ENCODE results near the gene PHKG1.
A peak's percentile ranks its signal among the peaks of the same experiment; 100 is the strongest.
"Not testable (repeated sequence)": the region's sequence is repeated elsewhere in the genome, so short reads cannot be mapped to it uniquely, and the experiment has no call there.

The PHKG1 gene

DNA sequence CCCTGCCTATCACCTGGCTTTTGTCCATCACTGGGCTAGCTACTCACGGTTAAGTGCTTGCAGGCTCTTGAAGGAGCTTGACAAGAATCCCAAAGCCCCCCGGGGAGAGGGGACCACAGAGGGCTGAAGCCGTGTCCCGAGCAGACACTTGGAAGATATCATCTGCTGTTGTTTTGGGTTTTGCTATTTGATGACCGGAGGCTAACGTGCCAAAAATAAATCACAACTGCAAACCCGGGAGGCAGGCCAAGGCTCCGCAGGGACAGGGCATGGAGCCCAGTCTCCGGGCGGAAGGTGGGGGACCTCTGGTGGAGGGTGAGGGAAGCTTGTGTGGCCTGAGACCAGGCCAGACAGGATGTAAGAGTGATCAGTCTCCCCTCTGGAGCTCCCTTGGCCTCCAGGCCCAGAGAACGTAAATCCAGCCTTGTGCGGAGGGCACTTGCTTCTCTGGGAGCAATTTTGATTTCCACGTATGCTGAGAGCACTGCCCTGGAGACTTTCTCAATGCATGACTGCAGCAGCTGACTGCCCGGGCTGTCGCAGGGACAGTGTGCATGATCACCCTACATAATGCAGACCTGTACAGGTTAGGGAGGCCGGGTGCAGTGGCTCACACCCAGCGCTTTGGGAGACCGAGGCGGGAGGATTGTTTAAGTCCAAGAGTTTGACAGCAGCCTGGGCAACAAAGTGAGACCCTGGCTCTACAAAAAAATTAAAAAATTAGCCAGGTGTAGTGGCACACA lies at the start of gene PHKG1:
Gene PHKG1 (minus strand): TSS at position 164 of the 743 bp plus-strand sequence. CDS start 4,011 bp downstream, outside the sequence.
- peak; percentile 64 for DNase-seq

DNA sequence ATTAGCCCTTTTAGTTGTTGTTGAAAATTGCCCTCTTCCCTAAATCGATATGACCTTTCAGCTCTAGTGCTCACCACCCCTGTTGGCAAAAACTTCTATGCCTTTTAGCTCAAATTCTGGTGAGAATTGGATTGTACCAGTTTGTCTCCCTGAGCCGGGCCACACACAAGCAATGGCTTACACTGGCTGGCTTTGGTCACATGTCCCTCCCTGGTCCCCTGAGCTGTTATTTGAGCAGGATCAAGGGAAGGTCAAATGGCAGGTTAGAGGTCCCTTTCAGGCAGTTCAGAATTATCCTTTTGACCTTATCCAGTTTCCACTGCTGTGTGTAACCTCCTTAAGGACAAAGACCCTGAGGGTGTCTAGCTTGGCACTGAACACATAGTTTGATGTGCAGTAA lies 38.3 kb upstream of the PHKG1 start:
- DNase-seq, result not testable (repeated sequence)

- DNase-seq, result no peak
These were observed 34.7 kb upstream of the PHKG1 start for GRCh38 chr7:56127241-56127975.

DNA sequence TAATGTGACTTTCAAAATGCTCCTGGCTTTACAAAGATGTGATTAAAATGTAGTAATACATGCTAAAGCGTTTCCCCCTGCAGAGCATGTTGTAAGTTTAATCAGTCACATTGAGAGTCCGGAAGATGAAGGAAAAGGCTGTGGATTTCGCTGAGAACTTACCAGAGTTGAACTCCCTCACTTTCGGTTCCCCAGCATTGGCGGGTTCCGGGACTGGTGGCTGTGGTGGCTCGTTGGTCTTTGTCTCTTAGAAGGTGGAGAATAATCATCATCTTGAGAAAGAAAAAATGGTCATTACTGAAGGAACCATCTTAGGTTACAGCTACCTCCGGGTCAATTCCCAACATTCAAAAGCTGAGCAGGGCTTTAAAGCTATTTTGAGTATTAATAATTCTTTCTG lies 33.1 kb upstream of the PHKG1 start:
- DNase-seq, result no peak

DNA sequence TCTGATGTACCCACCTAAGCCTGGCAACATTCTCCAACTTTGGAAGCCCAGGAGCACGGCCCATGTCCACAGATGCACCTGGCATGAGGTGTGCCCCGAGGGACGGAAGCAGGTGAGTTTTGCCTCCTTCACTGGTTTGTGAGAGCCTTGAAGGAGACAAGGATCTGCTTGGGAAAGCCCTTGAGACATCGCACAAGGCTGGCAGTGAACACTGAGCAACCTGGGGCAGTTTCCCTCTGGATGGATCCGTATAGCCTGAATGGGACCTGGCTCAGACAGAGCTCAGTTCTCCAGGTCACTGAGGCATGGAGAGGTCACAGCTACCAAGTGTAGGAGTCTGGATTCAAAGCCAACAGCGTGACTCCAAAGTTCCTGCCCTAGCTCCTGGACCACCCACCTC lies 32.2 kb upstream of the PHKG1 start:
- no peak for DNase-seq

DNA sequence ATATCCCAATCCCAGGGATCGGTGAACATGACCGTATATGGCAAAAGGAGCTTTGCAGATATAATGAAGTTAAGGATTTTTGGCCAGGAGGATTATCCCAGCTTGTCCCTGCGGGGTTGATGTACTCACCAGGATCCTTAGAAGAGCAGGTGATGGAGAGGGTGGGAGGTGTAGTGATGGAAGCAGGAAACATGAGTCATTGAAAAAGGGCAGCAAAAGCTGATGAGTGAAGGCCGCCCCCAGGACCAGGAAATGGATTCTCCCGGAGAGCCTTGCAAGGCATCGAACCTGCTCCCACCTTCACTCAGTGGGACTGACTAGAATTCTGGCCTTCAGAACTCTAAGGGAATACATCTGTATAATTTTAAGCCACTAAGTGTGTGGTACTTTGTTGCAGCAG lies 28.7 kb upstream of the PHKG1 start:
- DNase-seq, result no peak

GRCh38 chr7:56115852-56116538 lies 23.2 kb upstream of the PHKG1 start, which contains the start of gene NUPR2:
Gene NUPR2, minus strand, starts transcription at chr7:56116417. Its CDS starts 103 bp downstream, at chr7:56116314.
- no peak for DNase-seq

- DNase-seq, result not testable (repeated sequence)
These were observed 19.5 kb upstream of the PHKG1 start for GRCh38 chr7:56112244-56112643.

DNA sequence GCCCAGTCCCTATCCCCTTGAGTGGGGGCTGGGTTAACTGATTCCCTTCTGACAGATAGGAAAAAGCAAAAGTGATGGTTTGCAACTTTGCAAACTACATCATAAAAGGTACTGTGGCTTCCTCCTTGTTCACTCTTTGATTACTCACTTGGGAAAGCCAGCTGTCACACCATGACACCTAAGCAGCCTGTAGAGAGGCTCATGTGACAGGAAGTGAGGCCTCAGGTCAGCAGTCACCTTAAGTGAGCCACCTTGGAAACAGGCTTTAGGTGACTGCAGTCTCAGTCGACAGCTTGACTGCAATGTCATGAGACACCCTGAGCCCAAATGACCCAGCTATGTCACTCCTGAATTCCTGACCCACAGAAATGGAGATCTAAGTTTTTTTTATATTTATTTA lies 17.9 kb upstream of the PHKG1 start:
- no peak for DNase-seq

DNA sequence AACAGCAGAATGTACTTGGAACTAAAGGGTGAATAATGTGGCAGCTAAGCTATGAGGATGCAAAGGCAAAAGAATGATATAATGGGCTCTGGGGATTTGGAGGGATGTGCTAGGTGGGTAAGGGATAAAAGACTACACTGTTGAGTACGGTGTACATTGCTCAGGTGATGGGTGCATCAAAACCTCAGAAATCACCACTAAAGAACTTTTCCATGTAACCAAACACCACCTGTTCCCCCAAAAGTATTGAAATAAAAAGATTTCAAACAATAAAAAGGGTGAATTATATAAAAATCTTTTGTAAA lies 15.2 kb upstream of the PHKG1 start:
- DNase-seq, result no peak

DNA sequence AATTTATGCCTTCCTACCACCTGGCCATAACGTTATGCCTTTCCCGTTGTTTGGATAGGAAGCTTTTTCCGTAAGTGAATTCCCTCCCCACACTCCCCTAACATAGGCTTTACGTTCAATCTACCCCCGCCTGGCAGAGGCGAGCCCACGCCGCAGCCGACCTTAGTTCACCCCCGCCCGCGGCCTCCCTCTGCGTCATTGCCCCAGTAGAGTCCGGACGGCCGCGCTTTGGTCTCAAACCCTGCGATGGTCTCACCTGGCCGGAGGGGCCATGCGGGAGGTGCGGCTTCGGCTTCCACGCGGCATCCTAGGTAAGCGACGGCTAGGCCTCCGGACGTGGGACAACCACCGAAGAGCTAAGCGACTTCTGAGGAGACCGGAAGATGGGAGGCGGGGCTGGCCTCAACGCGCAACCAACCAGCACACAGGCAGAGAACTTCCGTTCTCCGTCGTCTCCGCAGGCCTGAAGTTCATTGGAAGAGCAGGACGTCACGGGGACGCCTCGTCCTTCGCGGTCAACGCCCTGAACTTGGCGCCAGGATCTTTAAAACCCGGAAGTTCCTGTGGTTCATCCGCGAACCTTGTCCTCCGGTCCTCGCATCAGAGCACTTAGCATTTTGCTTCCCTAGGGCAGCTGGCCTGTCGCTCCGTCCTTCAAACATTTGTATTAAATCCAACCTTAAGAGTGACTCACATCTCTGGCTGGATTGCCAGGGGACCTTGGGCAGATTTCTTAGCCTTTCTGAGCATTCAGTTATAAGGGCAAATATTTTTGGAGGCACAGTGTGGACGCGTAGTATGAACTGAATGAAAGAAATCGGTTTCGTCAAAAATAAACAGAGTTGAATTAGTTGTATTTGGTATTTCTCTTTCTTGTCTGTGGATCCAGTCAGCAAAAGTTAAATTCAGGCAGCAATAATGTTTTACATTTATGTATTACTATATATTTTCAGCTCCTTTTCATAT lies 13.6 kb upstream of the PHKG1 start, which contains the start of gene CHCHD2:
Gene CHCHD2 (minus strand): TSS at position 369 of the 966 bp plus-strand sequence. CDS start 63 bp downstream, at position 306.
- DNase-seq, result peak; percentile 98

- DNase-seq, result peak; percentile 5
These were observed 12.8 kb upstream of the PHKG1 start for GRCh38 chr7:56105508-56105907.

GRCh38 chr7:56104138-56104537 lies 11.4 kb upstream of the PHKG1 start:
- not testable (repeated sequence) for DNase-seq

GRCh38 chr7:56099653-56100052 lies 6.9 kb upstream of the PHKG1 start:
- DNase-seq, result no peak

- not testable (repeated sequence) for DNase-seq
These were observed 5.6 kb upstream of the PHKG1 start for GRCh38 chr7:56098187-56099008.

DNA sequence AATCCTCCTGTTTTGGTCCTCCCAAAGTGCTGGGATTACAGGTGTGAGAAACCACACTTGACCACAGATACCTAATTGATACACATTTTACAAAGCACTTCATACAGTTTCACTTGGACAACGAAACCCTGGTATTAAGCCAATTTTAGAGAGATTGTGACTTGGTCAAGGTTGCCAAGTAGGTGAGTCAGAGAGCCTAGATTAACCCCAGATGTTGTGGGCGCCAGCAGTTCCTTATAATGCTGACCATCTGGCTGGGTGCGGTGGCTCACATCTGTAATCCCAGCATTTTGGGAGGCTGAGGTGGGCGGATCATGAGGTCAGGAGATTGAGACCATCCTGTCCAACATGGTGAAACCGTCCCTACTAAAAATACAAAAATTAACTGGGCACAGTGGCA lies 4.9 kb upstream of the PHKG1 start:
- no peak for DNase-seq

DNA sequence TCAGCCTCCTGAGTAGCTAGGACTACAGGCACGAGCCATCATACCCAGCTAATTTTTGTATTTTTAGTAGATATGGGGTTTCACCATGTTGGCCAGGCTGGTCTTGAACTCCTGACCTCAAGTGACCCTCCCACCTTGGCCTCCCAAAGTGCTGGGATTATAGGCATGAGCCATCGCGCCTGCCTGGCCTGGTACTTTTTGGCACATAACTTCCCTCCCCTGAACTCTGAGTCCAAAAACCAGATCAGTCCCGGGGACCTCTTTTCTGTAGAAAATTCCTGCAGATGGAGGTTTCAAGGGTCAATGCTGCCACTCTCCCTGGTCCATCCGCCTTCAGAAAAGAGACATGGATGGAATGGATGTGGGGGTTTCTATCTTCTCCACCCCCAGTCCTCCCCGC lies 364 bp downstream of the PHKG1 start:
- DNase-seq, result not testable (repeated sequence)

DNA sequence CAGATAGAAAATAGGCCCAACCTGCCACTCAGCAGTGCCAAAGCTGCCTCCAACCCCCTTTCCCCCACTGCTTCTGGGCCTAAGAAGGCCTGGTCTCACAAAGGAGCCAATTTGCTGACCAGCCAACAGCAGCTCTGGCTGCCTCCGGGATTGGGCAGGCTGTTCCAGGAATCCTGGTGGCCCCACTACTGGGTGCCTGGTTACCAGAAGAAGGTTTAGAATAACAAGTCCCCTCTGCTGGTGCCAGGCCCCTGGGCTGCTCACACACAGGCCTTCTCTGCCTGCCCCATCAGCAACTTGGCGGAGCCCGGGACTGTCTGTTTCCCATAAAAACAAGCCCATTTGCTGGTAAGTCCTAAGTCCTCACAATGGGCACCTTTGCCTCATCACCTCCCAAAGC lies 1.2 kb downstream of the PHKG1 start:
- no peak for DNase-seq

- no peak for DNase-seq
These were observed 5.3 kb downstream of the PHKG1 start for GRCh38 chr7:56087445-56087844.

DNA sequence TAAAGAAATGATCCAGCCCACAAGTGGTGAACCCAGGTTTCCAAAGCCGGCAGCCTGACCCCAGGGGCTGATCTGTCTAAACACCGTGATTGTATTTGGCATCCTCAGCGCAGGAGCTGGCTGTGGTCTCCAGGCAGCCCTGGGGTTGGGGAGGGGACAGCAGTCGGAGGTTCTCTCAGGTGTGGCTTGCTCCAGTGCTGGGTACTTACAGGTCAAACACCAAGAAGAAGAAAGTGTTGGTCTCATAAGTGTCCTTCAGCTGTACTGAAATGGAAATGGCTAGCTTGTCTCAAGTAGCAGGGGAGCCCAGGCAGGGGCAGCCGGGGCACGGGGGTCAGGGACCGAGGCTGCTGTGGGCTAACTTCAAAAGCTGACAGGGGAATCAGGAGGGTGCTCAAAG lies 6.0 kb downstream of the PHKG1 start:
- no peak for DNase-seq

DNA sequence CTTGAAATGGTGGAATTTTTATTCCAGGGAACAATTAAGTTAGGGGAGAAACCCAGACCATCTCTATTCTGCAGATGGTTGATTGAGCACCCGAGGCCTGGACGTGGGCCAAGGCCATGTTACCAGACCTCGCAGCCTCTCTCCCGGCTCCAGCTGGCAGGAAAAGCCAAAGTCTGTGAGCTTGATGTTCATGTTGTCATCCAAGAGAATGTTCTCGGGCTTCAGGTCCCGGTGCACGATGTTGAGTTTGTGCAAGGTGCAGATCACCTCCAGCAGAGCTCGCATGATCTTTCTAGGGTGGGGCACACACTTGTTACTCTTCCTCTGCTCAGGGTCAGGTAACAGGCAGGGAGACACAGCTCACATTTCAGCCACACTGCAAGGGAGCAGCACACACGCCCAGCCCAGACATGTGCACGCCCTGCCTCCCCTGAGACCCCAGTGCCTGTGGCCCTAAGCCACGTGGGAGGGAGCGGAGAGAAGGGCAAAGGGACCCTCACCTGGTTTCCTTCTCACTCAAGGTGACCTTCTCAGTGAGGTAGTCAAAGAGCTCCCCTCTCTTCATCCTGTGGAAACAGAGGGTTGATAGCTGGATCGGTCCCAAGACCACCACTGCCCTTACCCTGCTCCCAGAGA lies 9.5 kb downstream of the PHKG1 start:
- peak; percentile 20 for DNase-seq
